Fibroblast of skin of right biceps (primary cell): Measurements from ENCODE around the gene TAF6.

Experiments used
- DNase-seq: peaks from one replicate; pipeline ENCODE4 v3.0.0-alpha.2; 2013

Gene TAF6

DNA sequence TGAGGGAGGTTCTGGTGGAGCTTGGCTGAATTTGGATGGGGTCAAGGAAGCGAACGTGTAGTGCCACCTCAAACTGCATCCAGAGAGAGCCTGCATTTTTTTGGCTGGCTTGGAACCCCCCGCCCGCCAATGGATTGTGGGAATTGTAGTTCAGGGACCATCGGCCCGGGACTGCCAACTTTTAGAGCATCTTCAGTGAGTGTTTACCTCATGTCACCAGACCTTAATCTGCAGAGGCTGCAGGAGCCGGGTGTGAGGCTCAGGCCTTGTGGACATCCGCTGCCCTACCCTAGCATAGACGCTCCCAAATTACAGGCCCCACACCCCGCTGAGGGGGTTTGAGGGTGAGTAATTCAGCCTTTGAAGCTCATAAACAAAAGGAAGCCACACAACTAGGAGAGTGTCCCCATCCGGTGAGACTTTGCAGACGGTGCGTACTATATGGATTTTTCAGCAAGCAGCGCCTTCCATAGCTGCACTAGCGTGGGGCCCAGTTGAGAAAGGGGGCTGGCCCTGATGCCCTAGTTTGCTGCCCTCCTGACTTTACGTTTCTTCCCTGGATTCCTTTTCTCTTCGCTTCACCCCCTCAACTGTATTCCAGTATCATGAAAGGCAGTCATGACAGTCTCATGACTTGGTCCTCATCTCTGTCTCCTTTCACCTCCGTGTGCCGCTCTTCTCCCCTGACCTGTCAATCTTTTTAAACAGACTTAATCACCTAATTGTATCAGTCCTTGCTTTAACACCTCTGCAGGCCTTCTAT lies 993 bp upstream of the TAF6 start:
- peak; percentile 69 for DNase-seq

DNA sequence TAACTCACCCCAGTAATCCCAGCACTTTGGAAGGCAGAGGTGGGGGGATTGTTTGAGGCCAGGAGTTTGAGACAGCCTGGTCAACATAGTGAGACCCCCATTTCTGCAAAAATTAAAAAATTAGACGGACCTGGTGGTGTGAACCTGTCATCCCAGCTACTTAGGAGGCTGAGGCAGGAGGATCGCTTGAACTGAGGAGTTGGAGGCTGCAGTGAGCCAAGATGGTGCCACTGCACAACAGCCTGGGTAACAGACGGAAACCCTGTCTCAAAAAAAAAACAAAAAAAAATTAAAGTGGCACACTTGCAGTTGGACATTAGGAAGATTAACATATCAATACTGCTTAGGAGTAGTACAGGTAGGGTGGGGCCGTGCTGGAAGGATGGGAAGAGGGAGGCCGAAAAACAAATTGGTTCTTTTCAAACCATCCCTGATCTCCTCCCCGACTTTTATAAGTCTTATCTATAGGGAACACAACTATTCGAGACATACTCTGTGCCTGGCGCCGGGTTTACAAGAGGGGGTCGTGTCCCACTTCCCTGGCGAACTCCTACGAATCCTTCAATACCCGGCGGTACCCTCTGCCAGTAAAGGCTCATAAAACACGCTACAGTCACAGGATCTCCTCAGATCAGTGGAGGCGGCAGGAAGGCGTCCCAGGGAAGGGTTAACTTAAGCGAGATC lies 628 bp downstream of the TAF6 start:
- DNase-seq = no peak

DNA sequence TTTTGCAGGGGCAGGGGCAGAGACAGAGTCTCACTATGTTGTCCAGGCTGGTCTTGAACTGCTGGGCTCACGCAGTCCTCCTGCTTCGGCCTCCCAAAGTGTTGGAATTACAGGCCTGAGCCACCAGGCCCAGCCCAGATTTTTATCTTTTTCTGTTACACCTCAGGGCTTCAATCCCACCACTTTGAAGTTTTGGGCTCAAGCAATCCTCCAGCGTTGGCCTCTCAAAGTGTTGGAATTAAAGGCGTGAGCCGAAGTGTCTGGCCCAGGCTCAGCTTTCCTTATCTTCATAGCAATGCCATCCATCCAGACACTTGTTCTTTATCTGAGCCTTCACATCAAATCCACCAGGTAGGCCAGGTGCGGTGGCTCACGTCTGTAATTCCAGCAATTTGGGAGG lies 4.1 kb downstream of the TAF6 start:
- no peak for DNase-seq

DNA sequence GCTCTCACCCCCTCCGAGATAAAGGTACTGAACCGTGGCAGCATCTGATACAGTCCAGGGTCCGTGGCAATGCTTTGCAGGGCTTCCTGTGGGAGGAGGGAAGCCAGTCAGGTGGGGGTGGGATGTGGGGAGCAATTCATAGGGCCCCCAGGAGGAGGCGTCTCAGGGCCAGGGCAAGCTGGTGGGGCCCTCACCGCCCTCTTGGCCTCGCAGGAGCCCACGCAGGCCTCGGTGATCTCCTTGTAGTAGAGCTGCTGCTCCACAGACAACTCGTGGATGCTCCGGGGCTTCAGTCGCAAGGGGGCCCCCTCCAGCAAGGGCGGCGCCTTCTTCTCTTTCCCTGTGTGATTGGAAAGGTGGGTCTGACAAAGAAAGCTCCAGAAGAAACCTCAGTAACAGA lies 7.2 kb downstream of the TAF6 start:
- DNase-seq = no peak

DNA sequence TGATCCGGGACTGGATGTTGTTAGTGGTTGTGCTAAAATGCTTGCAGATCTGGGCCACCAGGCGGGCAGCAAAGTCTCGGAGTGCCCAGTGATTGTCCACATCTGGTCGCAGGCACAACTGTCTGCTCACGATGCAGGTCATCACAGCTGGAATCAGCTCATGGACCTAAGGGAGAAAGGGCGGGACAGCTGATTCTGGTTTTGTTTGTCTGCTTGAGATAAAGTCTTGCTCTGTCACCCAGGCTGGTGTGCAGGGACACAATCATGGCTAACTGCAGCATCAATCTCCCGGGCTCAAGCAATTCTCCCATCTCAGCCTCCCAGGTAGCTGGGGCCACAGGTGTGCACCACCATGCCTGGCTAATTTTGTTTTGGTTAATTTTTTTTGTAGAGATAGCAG lies 8.0 kb downstream of the TAF6 start:
- DNase-seq = no peak

DNA sequence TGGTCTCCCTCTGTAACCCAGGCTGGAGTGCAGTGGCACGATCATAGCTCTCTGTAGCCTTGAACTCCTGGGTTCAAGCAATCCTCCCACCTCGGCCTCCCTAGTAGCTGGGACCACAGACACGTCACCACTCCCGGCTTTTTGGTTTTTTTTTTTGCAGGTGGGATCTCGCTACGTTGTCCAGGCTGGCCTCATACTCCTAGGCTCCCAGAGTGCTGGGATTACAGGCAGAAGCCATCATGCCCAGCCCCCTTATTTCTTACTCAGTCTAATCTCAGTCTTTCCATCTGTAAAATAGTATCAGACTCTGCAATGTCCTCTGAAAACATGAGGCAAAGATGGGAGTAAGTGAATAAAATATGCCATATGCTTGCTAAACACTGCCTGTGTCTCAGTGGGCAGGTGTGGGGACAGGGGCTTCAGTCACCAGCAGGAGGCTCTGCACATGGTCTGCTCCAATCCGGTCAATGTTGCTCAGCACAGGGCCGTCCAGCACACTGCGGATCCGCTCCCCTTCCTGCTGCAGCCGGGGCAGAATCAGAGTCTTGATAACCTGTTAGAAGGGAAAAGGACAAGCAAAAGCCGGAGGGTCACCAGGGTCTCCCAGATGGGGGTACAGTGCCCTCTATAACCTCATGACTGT lies 9.5 kb downstream of the TAF6 start:
- no peak for DNase-seq

DNA sequence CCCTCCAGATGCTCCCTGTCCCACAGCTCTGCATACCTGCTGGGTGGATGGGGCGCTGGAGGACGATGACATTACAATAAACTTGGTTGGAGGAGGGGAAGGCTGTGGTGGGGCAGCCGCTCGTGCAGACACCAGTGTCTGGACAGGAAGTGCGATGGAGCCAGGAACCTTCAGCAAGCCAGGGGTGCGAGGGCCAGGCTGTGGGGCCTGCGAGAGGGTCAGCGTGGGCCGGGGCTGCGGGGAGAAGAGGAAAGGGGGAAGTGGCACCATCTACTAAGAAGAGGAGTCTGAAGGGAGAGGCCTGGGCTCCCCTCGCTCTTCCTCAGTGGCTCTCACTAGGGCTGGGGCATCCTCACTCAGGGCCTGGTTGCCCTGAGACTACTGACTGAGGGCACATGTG lies 11.3 kb downstream of the TAF6 start:
- no peak for DNase-seq

DNA sequence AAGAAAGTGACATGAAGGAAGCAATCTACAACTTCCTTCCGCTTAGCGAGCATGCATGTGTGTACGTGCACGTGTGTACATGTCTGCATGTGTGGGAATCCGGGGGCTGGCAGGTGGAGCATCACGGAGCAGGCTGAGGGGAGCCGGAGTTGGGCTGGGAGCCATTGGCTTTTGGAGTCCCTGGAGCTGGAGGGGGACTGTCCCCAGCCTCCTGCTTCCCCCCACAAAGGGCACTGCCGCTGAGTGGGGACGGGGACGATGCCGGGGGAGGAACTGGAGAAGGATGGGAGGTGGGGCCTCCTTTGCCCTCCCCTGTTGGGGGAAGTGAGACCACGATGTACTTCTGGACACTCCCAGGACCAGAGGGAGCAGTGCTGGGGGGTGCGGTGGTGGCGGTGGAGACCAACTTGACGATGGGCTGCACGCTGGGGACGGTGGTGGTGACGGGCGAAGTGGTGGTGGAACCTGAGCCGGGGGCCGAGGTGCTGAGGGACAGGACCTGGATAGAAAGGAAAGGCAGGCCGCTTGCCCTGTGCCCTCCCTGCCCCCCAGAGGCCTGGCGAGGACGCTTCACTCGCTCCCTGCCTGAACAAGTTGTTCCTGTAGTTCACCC lies 11.9 kb downstream of the TAF6 start:
- DNase-seq = no peak

DNA sequence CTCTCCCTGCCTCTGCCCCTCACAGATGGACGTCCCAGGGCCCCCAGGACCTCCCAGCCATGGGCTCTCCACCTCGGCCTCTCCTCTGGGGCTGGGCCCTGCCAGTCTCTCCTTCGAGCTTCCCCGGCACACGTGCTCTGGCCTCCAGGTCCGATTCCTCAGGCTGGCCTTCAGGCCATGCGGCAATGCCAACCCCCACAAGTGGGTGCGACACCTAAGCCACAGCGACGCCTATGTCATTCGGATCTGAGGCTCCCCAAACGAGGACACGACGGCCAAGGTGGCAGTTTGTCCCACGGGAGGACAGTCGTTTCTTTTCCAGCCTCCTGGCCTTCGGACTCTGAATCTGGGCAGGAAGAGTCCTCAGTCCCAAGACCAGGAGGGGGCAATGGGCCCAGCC lies 12.5 kb downstream of the TAF6 start:
- DNase-seq = no peak

DNA sequence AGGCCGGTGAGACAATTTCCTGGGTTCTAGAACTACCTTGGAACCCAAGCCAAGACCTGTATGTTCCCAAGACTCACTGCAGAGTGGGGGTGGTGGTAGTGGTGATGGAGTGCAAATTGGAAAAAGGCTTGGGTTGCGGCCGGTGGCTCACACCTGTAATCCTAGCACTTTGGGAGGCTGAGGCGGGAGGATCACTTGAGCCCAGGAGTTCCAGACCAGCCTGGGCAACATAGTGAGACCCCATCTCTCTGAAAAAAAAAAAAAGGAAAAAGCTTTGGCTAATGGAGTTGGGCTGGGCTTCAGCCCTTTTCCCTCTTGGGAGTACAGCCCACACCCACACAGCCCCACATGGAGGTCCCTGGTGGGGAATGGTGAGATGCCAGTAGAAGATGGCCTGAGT lies 13.6 kb downstream of the TAF6 start:
- DNase-seq = no peak

DNA sequence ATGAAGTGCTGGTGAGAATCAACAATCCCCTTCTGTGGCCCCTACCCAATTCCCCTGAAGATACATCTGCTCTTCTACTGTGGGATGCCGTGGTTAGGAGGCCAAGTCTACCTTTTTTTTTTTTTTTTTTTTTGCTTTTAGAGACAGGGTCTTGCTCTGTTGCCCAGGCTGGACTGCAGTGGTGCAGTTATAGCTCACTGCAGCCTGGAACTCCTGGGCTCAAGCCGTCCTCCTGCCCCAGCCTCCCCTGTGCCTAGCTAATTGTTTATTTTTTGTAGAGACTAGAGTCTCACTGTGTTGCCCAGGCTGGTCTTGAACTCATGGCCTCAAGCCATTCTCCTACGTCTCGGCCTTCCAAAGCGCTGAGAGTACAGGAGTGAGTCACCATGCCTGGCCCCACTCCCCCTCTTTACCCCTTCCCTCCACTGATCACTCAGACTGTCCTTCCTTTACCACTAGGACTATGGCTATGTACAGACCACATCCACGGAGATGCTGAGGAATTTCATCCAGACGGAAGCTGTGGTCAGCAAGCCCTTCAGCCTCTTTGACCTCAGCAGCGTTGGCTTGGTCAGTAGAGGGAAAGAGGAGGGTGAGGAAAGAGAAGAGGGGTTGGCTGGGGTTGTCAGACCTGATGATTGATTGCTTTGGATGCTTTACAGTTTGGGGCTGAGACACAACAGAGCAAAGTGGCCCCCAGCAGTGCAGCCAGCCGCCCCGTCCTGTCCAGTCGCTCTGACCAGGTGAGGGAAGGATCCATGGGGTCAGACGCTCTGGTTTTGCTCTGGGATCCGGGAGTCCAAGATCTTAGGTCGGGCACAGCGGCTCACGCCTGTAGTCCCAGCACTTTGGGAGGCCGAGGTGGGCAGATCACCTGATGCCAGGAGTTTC lies 16.0 kb downstream of the TAF6 start:
- peak; percentile 56 for DNase-seq

DNA sequence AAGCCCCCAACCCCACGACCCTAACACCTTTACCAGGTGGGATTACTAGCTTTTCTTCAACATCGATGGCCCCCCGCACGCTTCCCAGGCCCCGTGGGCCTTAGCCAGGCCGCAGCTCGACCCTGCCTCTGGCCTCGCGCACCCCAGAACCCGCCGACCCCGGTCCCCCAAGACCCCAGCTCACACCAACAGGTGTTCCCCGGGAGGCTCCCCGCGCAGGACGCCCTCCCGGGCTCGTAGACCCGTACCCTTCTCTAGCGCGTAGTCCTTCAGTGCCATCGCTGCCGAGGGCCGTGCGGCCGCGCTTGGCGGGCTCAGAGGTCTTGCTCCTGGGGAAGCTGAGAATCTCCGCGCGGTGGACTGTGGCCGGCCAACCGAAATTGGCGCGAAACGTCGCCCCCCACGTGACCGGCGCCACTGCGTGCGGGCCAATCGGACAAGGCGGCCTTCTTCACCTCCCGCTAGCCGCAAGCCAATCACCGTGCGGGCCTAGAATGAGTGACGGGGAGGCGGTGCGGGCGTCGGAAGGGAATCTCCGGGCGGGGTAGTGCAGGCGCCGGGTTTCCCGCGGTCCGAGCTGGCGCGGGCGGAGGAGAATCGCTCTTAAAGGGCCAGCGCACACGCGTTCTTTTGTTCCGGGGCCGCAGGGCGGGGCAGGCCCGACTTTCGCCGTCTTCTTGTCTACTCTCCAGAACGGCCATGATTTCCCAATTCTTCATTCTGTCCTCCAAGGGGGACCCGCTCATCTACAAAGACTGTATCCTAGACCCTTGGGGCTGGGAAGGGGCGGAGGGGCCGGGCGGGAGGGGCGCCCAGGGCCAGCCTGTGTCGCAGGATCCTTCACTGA lies 17.9 kb downstream of the TAF6 start, which contains the start of the genes AP4M1 and MCM7:
Gene AP4M1 (plus strand): TSS at position 628 of the 847 bp plus-strand sequence. CDS start 72 bp downstream, at position 700.
Gene MCM7 (minus strand): TSS at position 382 of the 847 bp plus-strand sequence. CDS start 103 bp downstream, at position 279.
- DNase-seq = peak; percentile 100

DNA sequence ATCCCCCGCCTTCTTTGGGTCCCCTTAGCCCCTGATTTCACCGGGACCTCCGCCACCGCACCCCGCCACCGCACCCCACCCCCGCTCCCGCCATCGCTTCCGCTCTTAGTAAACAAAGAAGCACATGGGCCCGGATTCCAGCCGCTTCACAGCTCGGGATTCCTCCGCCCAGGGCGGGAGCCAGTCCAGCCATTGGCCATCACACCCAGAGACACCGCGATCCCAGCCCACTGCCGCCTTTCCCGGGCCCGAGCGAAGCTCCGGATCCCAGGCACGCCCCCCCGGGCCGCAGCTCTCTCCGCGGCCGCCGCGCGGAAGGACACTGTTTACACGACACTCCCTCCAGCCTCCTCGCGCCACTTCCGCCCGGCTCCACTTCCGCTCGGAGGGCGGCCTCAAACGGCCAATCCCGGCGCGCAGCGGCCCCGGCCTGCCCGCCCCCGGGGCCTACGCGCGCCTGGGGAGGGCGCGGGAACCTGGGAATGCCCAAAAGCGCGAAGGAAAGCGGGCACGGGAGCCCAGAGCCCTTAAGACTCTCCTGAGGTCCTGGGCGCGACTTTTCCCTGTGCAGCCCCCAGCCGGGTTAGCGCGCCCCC lies 18.6 kb downstream of the TAF6 start:
- peak; percentile 99 for DNase-seq

DNA sequence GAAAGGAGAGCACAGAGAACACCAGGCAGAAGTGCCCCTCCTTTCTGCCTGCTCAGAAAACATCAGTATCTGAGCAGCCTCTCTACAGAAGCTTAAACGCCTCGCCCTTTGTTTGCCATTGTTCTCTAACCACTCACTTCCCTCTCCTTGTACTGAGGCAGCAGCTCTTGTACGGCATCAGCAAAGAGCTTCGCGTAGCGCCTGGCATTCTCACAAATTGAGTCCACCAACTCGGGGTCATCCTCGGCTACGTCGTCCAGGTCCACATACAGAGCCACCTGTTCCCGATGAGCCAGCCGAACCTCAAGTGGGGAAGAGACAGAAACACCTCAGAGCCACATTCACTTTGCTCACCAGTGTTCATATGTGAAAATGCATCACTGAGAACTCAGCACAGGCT lies 19.7 kb downstream of the TAF6 start:
- DNase-seq = no peak

DNA sequence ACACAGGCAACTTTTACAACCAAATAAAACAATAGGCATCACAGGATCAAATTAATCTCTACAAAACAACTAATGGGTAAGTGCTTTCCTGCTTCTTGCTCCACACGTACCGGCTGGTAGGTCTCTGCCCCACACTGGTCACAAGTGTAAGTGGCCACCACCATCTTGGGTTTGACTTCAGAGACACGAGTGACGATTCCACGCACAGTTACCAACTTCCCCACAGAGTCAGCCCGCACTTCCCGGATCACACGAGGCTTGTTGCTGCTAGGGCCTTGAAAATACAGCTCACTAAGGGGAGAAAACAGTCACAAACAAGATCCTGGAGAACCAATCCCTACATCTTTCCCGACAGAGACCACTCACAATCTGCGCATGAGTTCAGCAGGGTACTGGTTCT lies 20.2 kb downstream of the TAF6 start:
- DNase-seq = no peak

DNA sequence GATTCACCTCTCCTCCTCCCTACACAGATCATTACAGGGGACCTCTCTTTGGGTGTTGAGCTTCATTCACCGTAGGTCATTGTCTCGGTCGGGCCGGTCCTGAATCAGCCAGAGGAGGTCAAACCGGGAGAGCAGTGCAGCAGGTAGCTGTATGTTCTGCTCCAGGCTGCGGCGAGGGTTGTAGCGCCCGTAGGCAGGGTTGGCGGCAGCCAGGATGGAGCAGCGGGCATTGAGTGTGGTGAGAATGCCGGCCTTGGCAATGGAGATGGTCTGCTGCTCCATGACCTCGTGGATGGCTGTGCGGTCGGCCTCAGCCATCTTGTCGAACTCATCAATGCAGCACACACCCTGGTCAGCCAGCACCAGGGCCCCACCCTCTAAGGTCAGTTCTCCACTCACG lies 23.5 kb downstream of the TAF6 start:
- DNase-seq = no peak

DNA sequence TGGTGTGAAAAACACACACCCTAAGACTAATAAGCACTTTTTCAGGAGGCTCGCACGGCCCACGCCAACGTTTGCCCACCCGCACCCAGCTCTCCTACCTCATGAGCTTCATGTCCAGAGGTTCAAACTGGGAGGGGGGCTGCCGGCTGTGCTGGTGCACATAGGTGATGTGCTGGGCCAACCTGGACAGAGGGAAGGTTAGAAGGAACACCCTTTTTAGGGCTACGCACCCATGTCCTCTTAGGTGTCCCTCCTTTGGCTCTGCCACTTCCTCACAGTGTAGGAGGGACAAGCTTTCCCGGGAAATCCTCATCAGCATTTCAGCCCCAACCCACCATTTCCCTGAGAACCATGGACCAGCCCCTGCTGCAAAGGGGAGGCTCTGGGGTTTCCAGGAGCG lies 23.9 kb downstream of the TAF6 start:
- no peak for DNase-seq

DNA sequence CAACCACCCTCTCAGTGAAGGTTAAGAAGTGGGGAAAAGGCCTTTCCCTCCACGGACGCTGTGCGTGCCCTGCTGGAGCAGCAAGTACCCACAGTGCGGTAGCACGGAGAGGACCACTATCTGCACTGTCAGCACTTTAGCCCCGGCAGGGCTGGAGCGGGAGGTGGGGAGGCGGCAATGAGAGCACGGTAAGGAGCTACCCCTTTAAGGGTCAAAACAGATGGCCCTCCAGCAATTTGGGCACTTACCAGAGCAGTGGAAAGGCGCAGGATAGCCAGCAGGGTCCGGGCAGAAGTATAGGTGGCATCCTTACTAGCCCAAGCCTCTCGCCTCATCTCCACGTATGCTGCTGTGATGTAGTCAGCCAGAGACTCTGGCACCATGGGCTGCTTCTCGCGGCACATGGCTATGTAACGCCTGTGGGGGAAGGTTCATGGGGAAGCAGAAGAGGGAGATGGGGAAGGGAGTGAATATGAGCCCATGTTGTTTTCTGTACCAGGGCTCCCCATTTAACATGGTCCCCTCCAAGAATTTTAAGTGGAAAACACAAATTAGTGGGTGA lies 25.2 kb downstream of the TAF6 start:
- DNase-seq = no peak

DNA sequence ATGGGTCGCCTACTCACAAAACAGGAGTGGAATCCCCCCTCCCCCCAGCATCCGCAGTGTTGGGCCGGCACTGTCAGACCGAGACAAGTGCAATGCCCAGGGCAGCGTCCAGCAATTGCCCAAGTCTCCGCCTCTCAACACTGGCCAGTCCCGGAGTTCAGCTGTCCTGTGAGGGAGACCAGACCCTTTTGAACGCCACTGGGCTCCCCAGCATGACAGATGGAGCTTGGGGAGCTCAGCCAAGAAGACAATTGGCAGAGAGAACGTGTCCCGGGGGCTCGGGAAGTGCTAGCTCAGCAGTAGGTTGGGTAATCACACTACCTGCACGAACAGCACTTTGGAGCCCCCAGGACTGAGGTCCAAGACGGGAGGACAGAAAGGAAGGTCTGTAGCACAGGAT lies 25.7 kb downstream of the TAF6 start:
- no peak for DNase-seq

DNA sequence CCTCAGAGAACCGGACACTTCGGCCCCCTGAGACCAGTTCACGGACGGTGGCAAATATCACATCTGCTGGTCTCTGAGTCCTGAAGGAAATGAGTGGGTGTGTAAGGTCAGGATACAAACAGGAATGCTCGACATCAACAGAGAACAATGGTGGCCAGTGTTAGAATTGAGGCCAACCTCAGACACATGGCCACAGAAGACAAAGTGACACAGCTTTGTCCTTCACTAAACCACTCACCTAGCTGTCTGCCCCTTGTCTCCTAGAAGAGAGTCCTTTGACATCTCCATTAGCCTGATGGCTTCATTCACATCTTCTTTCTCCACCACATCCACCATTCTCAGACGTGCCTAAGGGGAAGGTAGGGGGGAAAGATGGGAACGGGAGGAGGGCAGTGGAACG lies 26.1 kb downstream of the TAF6 start:
- no peak for DNase-seq
